H1 (cell line): ENCODE measurements around the gene EEPD1. TPM values are rescaled to one million over a fixed set of nuclear protein-coding genes. Genes with fewer than 3 reads are reported as not detected.

Experiments
- CBX5 ChIP-seq: fragments of 300-800, 300-1000 bp; sonication (generic); IDR thresholded peaks from 2 replicates; pipeline ENCODE4 v1.7.1; 2016; ENCODE audit warnings: antibody characterized with exemption, low read length, low read depth
- CHD7 ChIP-seq: fragments of 300-600 bp; sonication (generic); IDR thresholded peaks from 2 replicates; pipeline ENCODE4 v1.7.1; 2012; ENCODE audit warnings: low read length, moderate library complexity, mild to moderate bottlenecking, inconsistent platforms; ENCODE audit not compliant: insufficient replicate concordance
- CTBP2 ChIP-seq: IDR thresholded peaks from 2 replicates; pipeline ENCODE4 v1.7.0; 2011; ENCODE audit warnings: borderline replicate concordance, mild to moderate bottlenecking, moderate library complexity, mixed read lengths, low read length; ENCODE audit not compliant: insufficient read depth, insufficient read length
- GTF2F1 ChIP-seq: IDR thresholded peaks from 2 replicates; pipeline ENCODE4 v1.6.1; 2012; ENCODE audit warnings: low read depth, low read length, improper control_type of control experiment, borderline replicate concordance
- HDAC6 ChIP-seq: IDR thresholded peaks from one replicate; pipeline ENCODE4 v1.7.1; 2012; ENCODE audit warnings: low read depth, mild to moderate bottlenecking, inconsistent platforms, low read length, moderate library complexity
- POU5F1 ChIP-seq: IDR thresholded peaks from 2 replicates; pipeline ENCODE4 v1.6.1; 2011; ENCODE audit warnings: low read depth, mild to moderate bottlenecking, low read length, moderate library complexity
- TBP ChIP-seq: IDR thresholded peaks from 2 replicates; pipeline ENCODE4 v1.6.1; 2011; ENCODE audit warnings: low read depth, low read length, improper control_type of control experiment
- polyA plus RNA-seq, 7 experiments: library from polyadenylated mRNA; depleted of rRNA in 3 of 7; stranded (reverse) in 5 of 7; unstranded in 2 of 7; fragments of >200 nt in 5 of 7; fragments of 200-250 nt in 2 of 7; gene quantifications; 1 replicate in 5 of 7; 2 replicates in 1 of 7; 4 replicates in 1 of 7; pipeline versions ENCODE4 v1.2.1 to v1.2.3, GENCODE V29; 2011 to 2013; ENCODE audit warnings: missing spikeins in 2 of 7, mixed read lengths in 2 of 7
- total RNA-seq: library from RNA; stranded (reverse); fragmentation: NEBNext Ultra II Directional; extraction: Animal tissue kit (Norgen Biotek cat#: 25700); gene quantifications from 2 replicates; pipeline ENCODE4 v1.2.1, GENCODE V29; 2021
- TF ChIP-seq, protein P1 (sequence below): IDR thresholded peaks from 2 replicates; pipeline ENCODE4 v1.6.1; 2011; ENCODE audit warnings: low read length, improper control_type of control experiment

EEPD1 gene
- total and polyA plus RNA-seq, 2 of the 8 experiments (the other 6 are each of a cell fraction or from before 2014, with no cell fraction given), result 3.1 to 7.8 TPM

DNA sequence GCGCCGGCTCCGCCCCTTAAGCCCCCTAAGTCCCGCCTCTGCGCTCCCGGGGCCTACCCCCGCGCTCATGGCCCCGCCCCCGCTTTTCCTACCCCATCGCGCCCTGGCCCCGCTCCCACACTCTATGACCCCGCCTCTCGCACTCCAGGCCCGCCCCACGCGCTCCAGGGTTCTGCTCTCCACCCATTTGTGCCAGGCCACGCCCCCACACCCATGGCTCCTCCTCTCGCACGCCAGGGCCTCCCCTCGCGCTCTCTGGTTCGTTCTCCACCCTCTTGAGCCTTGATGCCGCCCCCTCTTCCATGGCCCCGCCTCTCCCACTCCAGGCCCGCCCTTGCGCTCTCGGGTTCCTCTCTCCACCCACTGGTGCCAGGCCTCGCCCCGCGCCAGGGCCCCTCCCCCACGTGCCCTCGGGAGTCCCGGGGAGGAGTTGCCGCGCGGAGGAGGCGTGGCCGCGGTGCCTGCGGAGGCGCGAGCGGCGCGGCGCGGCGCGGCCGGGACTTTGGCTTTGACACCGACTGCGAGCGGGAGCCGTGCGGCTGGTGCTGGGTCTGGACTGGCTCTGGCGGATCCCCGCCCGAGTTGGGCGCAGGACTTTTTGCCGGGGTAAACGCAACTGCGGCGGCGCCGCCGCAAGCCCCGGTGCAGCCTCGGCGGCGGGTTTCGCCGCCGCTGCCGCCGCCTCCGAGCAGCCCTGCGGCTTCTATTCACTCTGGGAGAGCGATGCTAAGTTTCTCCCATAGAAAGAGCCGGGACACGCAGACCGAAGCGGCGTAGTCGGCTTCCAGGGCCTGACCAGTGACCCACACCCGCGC lies at the start of gene EEPD1 (continued):
- no peak for TF ChIP-seq CHD7
- TF ChIP-seq CTBP2, result no peak
- no peak for TF ChIP-seq GTF2F1
- no peak for TF ChIP-seq POU5F1
- no peak for TF ChIP-seq HDAC6
- TF ChIP-seq, protein P1, sequence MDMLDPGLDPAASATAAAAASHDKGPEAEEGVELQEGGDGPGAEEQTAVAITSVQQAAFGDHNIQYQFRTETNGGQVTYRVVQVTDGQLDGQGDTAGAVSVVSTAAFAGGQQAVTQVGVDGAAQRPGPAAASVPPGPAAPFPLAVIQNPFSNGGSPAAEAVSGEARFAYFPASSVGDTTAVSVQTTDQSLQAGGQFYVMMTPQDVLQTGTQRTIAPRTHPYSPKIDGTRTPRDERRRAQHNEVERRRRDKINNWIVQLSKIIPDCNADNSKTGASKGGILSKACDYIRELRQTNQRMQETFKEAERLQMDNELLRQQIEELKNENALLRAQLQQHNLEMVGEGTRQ, result peak; percentile 35; the same call in 1 of the 2 replicates
- no peak for TF ChIP-seq CBX5
- peak; percentile 45; the same call in 1 of the 2 replicates for TF ChIP-seq TBP
